ENCODE results near the gene BPIFA2. TPM values are rescaled to one million over a fixed set of nuclear protein-coding genes. Genes with fewer than 3 reads are reported as not detected.

The BPIFA2 gene
- total and polyA plus RNA-seq, 3 experiments from 2014 or later, result not detected

- H3K27me3 ChIP-seq (ENCODE audit: insufficient read depth, low read length, poor library complexity, severe bottlenecking), result peaks cover 2% of the 10 kb centered on the region
- Mint-ChIP-seq H3K27ac (no peak overlapping the region), H3K9me3 (no peaks in the 10 kb centered on the region), H3K27me3 (peaks cover 17 to 46% of the 10 kb centered on the region in 2 donors), H3K4me3 (no peak overlapping the region), H3K4me1 (no peaks in the 10 kb centered on the region), H3K36me3 (no peaks in the 10 kb centered on the region)
- H3K27ac ChIP-seq (ENCODE audit: low read depth, low read length), result no peak overlapping the region
- no peak overlapping the region for H3K4me3 ChIP-seq (ENCODE audit: low read length)
- no peaks in the 10 kb centered on the region for H3K36me3 ChIP-seq (ENCODE audit: insufficient read depth, low read length)
- H3K9me3 ChIP-seq (ENCODE audit: low read length), result no peaks in the 10 kb centered on the region
- no peaks in the 10 kb centered on the region for H3K4me1 ChIP-seq (ENCODE audit: insufficient read depth, low read length)
- ChIA-PET POLR2A (no interaction called here), CTCF (no interaction called here)
- no peak for DNase-seq
These were observed 37.3 kb upstream of the BPIFA2 start for GRCh38 chr20:33130568-33131061.

DNA sequence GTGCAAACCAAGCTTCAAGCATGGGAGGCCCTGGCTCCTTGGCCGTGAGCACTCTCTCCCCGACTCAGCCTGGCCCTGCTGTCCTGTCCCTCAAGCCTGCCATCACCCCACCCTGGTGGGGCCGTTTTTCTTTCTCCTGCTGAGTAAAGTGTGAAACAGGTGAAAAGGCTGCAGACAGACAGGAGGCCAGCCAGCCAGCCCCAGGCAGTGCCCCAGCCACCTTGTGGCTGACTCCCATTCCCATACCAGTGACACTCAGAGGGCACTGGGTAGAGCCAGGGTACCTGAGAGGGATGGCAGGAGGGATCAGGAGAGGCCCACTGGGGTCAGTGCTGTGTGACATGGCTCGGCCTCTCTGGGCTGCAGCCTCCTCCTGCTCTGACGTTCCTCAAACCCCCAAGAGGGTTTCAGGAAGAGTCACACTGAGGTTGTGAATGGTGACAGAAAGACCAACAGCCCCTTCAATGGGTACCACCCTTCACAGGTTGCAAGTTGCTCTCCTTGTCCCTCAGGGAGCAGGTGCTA lies 35.9 kb upstream of the BPIFA2 start:
- ChIA-PET CTCF (no interaction called here), POLR2A (no interaction called here)
- Mint-ChIP-seq H3K27me3 (peaks cover 14 to 36% of the 10 kb centered on the region in 2 donors), H3K9me3 (no peaks in the 10 kb centered on the region), H3K36me3 (no peaks in the 10 kb centered on the region), H3K27ac (no peak overlapping the region), H3K4me3 (no peak overlapping the region), H3K4me1 (no peaks in the 10 kb centered on the region)
- Histone ChIP-seq H3K36me3 (ENCODE audit: insufficient read depth, low read length) (no peaks in the 10 kb centered on the region), H3K4me3 (ENCODE audit: low read length) (no peak overlapping the region), H3K27ac (ENCODE audit: low read depth, low read length) (no peak overlapping the region), H3K9me3 (ENCODE audit: low read length) (no peaks in the 10 kb centered on the region), H3K27me3 (ENCODE audit: insufficient read depth, low read length, poor library complexity, severe bottlenecking) (no peaks in the 10 kb centered on the region), H3K4me1 (ENCODE audit: insufficient read depth, low read length) (no peaks in the 10 kb centered on the region)
- DNase-seq, result no peak

- H3K9me3 Mint-ChIP-seq, result no peaks in the 10 kb centered on the region
- no peak overlapping the region for H3K27ac ChIP-seq (ENCODE audit: low read depth, low read length)
- H3K4me1 Mint-ChIP-seq, result no peaks in the 10 kb centered on the region
- no peak for DNase-seq
- no peak overlapping the region for H3K4me3 ChIP-seq (ENCODE audit: low read length)
- H3K36me3 Mint-ChIP-seq, result no peaks in the 10 kb centered on the region
- no peak overlapping the region for H3K4me3 Mint-ChIP-seq
- no peaks in the 10 kb centered on the region for H3K4me1 ChIP-seq (ENCODE audit: insufficient read depth, low read length)
- no peaks in the 10 kb centered on the region for H3K27me3 ChIP-seq (ENCODE audit: insufficient read depth, low read length, poor library complexity, severe bottlenecking)
- ChIA-PET POLR2A (no interaction called here), CTCF (no interaction called here)
- no peak overlapping the region for H3K27ac Mint-ChIP-seq
- H3K27me3 Mint-ChIP-seq, result peaks cover 14 to 34% of the 10 kb centered on the region in 2 donors
- H3K9me3 ChIP-seq (ENCODE audit: low read length), result no peaks in the 10 kb centered on the region
- H3K36me3 ChIP-seq (ENCODE audit: insufficient read depth, low read length), result no peaks in the 10 kb centered on the region
These were observed 35.2 kb upstream of the BPIFA2 start for GRCh38 chr20:33132513-33133372.

DNA sequence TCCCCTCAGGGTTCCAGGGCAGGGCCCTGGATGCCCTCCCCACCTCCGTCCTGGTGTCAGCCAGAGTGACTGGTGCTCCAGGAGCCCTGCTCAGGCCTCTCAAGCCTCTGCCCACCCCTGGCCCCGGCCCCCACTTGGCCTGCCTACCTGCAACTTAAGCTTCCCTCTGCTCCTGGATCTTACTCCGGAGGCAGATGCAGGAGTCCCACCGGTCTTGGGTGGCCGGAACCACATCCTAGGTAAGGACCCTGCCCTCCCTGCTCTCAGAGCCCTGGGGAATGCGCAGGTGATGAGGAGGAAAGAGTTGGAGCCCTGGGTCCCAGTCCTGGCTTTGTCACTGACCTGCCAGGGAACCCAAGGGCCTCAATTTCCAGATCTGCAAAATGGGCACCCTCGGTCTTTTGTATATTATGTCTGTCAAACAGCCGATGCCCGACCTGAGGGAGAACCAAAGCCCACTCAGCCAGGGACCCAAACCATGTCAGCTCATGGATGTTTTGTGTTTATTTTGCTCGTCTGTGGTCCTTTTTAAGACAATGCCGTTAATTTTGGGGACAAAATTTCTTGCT lies 34.5 kb upstream of the BPIFA2 start:
- H3K4me3 ChIP-seq (ENCODE audit: low read length), result no peak overlapping the region
- DNase-seq, result no peak
- CTCF ChIA-PET, result no interaction called here
- no peaks in the 10 kb centered on the region for H3K27me3 ChIP-seq (ENCODE audit: insufficient read depth, low read length, poor library complexity, severe bottlenecking)
- no peaks in the 10 kb centered on the region for H3K9me3 ChIP-seq (ENCODE audit: low read length)
- no peaks in the 10 kb centered on the region for H3K36me3 Mint-ChIP-seq
- no peaks in the 10 kb centered on the region for H3K9me3 Mint-ChIP-seq
- no peaks in the 10 kb centered on the region for H3K4me1 Mint-ChIP-seq
- H3K27ac ChIP-seq (ENCODE audit: low read depth, low read length), result no peak overlapping the region
- H3K4me1 ChIP-seq (ENCODE audit: insufficient read depth, low read length), result no peaks in the 10 kb centered on the region
- H3K27ac Mint-ChIP-seq, result no peak overlapping the region
- no peaks in the 10 kb centered on the region for H3K36me3 ChIP-seq (ENCODE audit: insufficient read depth, low read length)
- POLR2A ChIA-PET, result no interaction called here
- H3K27me3 Mint-ChIP-seq, result peaks cover 14 to 32% of the 10 kb centered on the region in 2 donors
- H3K4me3 Mint-ChIP-seq, result no peak overlapping the region

- H3K4me1 Mint-ChIP-seq, result no peaks in the 10 kb centered on the region
- no peaks in the 10 kb centered on the region for H3K36me3 Mint-ChIP-seq
- Histone ChIP-seq H3K9me3 (ENCODE audit: low read length) (no peaks in the 10 kb centered on the region), H3K27me3 (ENCODE audit: insufficient read depth, low read length, poor library complexity, severe bottlenecking) (no peaks in the 10 kb centered on the region), H3K4me1 (ENCODE audit: insufficient read depth, low read length) (no peaks in the 10 kb centered on the region), H3K36me3 (ENCODE audit: insufficient read depth, low read length) (no peaks in the 10 kb centered on the region), H3K4me3 (ENCODE audit: low read length) (no peak overlapping the region), H3K27ac (ENCODE audit: low read depth, low read length) (no peak overlapping the region)
- DNase-seq, result no peak
- POLR2A ChIA-PET, result no interaction called here
- peaks cover 8 to 9% of the 10 kb centered on the region in 2 donors for H3K27me3 Mint-ChIP-seq
- no peak overlapping the region for H3K4me3 Mint-ChIP-seq
- no peak overlapping the region for H3K27ac Mint-ChIP-seq
- CTCF ChIA-PET, result no interaction called here
- no peaks in the 10 kb centered on the region for H3K9me3 Mint-ChIP-seq
These were observed 30.8 kb upstream of the BPIFA2 start for GRCh38 chr20:33137195-33137594.

- Histone ChIP-seq H3K9me3 (ENCODE audit: low read length) (no peaks in the 10 kb centered on the region), H3K27me3 (ENCODE audit: insufficient read depth, low read length, poor library complexity, severe bottlenecking) (no peaks in the 10 kb centered on the region), H3K4me1 (ENCODE audit: insufficient read depth, low read length) (no peaks in the 10 kb centered on the region), H3K4me3 (ENCODE audit: low read length) (no peak overlapping the region), H3K36me3 (ENCODE audit: insufficient read depth, low read length) (no peaks in the 10 kb centered on the region), H3K27ac (ENCODE audit: low read depth, low read length) (no peak overlapping the region)
- ChIA-PET CTCF (no interaction called here), POLR2A (no interaction called here)
- no peak overlapping the region for H3K27ac Mint-ChIP-seq
- no peaks in the 10 kb centered on the region for H3K4me1 Mint-ChIP-seq
- peaks cover 0 to 4% (median 0%) of the 10 kb centered on the region in 5 donors for H3K9me3 Mint-ChIP-seq
- no peak overlapping the region for H3K4me3 Mint-ChIP-seq
- DNase-seq, result no peak
- H3K36me3 Mint-ChIP-seq, result no peaks in the 10 kb centered on the region
- peaks cover 6% of the 10 kb centered on the region in 2 donors for H3K27me3 Mint-ChIP-seq
These were observed 28.5 kb upstream of the BPIFA2 start for GRCh38 chr20:33139467-33139866.

DNA sequence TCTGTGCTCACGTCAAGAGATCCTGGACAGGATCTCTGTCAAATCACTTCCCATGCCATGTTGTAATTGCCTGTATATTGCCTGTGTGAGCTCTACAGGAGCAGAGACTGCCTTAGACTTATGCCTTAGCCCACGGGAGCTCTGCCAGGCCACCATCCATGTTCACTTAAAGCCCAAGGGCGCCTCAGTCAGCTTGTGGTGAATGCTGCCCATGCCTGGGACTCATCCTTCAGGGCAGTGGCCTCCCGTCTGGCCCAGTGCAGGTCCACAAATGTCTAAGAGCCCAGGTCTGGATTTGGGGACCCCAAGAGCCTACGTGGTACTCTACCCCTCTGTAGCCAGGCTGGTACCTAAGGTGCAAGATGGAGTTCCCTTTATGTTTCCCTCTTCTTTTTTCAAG lies 22.4 kb upstream of the BPIFA2 start:
- CTCF ChIA-PET, result no interaction called here
- Mint-ChIP-seq H3K4me1 (no peaks in the 10 kb centered on the region), H3K9me3 (peaks cover 0 to 4% (median 0%) of the 10 kb centered on the region in 5 donors), H3K27ac (no peak overlapping the region), H3K4me3 (no peak overlapping the region), H3K27me3 (peaks cover 20 to 44% of the 10 kb centered on the region in 2 donors), H3K36me3 (no peaks in the 10 kb centered on the region)
- Histone ChIP-seq H3K4me1 (ENCODE audit: insufficient read depth, low read length) (no peaks in the 10 kb centered on the region), H3K27ac (ENCODE audit: low read depth, low read length) (no peak overlapping the region), H3K27me3 (ENCODE audit: insufficient read depth, low read length, poor library complexity, severe bottlenecking) (no peaks in the 10 kb centered on the region), H3K9me3 (ENCODE audit: low read length) (no peaks in the 10 kb centered on the region), H3K4me3 (ENCODE audit: low read length) (no peak overlapping the region), H3K36me3 (ENCODE audit: insufficient read depth, low read length) (no peaks in the 10 kb centered on the region)
- no peak for DNase-seq
- POLR2A ChIA-PET, result no interaction called here

DNA sequence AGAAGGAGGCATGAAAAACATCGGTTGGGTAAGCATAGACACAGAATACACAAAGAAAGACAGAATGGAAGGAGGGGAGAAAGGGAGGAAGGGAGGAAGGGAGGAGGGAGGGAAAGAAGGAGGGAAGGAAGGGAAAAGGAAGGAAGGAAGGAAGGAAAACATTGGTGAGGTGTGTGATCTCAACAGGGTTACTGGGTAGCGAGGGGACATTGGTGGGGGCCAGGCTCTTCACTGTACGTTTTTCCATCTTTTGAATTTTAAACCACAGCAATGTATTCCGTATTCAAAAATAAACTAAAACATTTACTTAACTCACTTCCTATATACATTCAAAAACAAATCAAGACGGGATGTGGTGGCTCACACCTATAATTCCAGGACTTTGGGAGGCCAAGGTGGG lies 20.7 kb upstream of the BPIFA2 start:
- ChIA-PET POLR2A (no interaction called here), CTCF (no interaction called here)
- no peak for DNase-seq
- Histone ChIP-seq H3K4me1 (ENCODE audit: insufficient read depth, low read length) (no peaks in the 10 kb centered on the region), H3K4me3 (ENCODE audit: low read length) (no peak overlapping the region), H3K36me3 (ENCODE audit: insufficient read depth, low read length) (no peaks in the 10 kb centered on the region), H3K27ac (ENCODE audit: low read depth, low read length) (no peak overlapping the region), H3K27me3 (ENCODE audit: insufficient read depth, low read length, poor library complexity, severe bottlenecking) (no peaks in the 10 kb centered on the region), H3K9me3 (ENCODE audit: low read length) (no peaks in the 10 kb centered on the region)
- no peaks in the 10 kb centered on the region for H3K36me3 Mint-ChIP-seq
- no peak overlapping the region for H3K27ac Mint-ChIP-seq
- H3K4me1 Mint-ChIP-seq, result no peaks in the 10 kb centered on the region
- peaks cover 24 to 46% of the 10 kb centered on the region in 2 donors for H3K27me3 Mint-ChIP-seq
- H3K4me3 Mint-ChIP-seq, result no peak overlapping the region
- peaks cover 0 to 4% (median 0%) of the 10 kb centered on the region in 5 donors for H3K9me3 Mint-ChIP-seq
